Left lobe of liver (tissue), 2 donors: ENCODE data around the gene CDC42EP5. TPM values are rescaled to one million over a fixed set of nuclear protein-coding genes. Genes with fewer than 3 reads are reported as not detected.
A peak's percentile ranks its signal among the peaks of the same experiment; 100 is the strongest.
"Not testable (repeated sequence)": the region's sequence is repeated elsewhere in the genome, so short reads cannot be mapped to it uniquely, and the experiment has no call there.

ENCODE experiments used
- ATAC-seq: fragments of 200-7000 bp; cut with Tn5 transposase; one replicate; pipeline ENCODE4 v1.9.1; 2020; ENCODE audit warnings: mild to moderate bottlenecking, moderate library complexity
- DNase-seq: peaks from one replicate; pipeline ENCODE4 v3.0.0-alpha.2; 2020; ENCODE audit warnings: low spot score
- total RNA-seq: library from RNA; stranded (reverse); gene quantifications from one replicate; pipeline ENCODE4 v1.2.1, GENCODE V29; 2021
- donor health status: DM: no; HTN: no; CAD: no; lungs with moderate emphysema.
- donor health status: DM: no; HTN: yes; CAD: no.

The CDC42EP5 gene
- total RNA-seq, 1 donor from 2014 or later, result 2.4 TPM

- DNase-seq, result no peak
- no peak for ATAC-seq
These were observed 21.7 kb downstream of the CDC42EP5 start for GRCh38 chr19:54451331-54451871.

GRCh38 chr19:54449701-54450069 is 23.4 kb downstream of the CDC42EP5 start:
- DNase-seq, result no peak
- no peak for ATAC-seq

- DNase-seq (peak; percentile 98), ATAC-seq (peak; percentile 91)
These were observed 24.1 kb downstream of the CDC42EP5 start, which contains the start of gene LENG8 for GRCh38 chr19:54448774-54449700. Gene LENG8, plus strand, starts transcription at chr19:54449199. Its CDS starts 2,146 bp downstream, at chr19:54451345.

GRCh38 chr19:54448040-54448773 is 24.9 kb downstream of the CDC42EP5 start:
- peak; percentile 50 for ATAC-seq
- peak; percentile 66 for DNase-seq

- DNase-seq, ATAC-seq: not testable (repeated sequence)
These were observed 26.7 kb downstream of the CDC42EP5 start for GRCh38 chr19:54446349-54446748.

- no peak for ATAC-seq
- no peak for DNase-seq
These were observed 28.4 kb downstream of the CDC42EP5 start for GRCh38 chr19:54444737-54445136.

GRCh38 chr19:54440641-54441040 is 32.5 kb downstream of the CDC42EP5 start:
- no peak for DNase-seq
- ATAC-seq, result no peak

- DNase-seq (no peak), ATAC-seq (peak; percentile 54)
These were observed 33.8 kb downstream of the CDC42EP5 start for GRCh38 chr19:54439174-54439851.

- no peak for ATAC-seq
- DNase-seq, result no peak
These were observed 36.4 kb downstream of the CDC42EP5 start for GRCh38 chr19:54436628-54437252.

- ATAC-seq (no peak), DNase-seq (no peak)
These were observed 37.0 kb downstream of the CDC42EP5 start for GRCh38 chr19:54436031-54436523.

- DNase-seq, result no peak
- ATAC-seq, result no peak
These were observed 37.5 kb downstream of the CDC42EP5 start for GRCh38 chr19:54435551-54436016.

GRCh38 chr19:54434873-54435214 is 38.3 kb downstream of the CDC42EP5 start:
- DNase-seq (no peak), ATAC-seq (no peak)

GRCh38 chr19:54434112-54434872 is 38.8 kb downstream of the CDC42EP5 start:
- ATAC-seq (no peak), DNase-seq (no peak)

- ATAC-seq (no peak), DNase-seq (no peak)
These were observed 39.4 kb downstream of the CDC42EP5 start for GRCh38 chr19:54433697-54434096.

GRCh38 chr19:54432144-54432738 is 40.9 kb downstream of the CDC42EP5 start:
- no peak for ATAC-seq
- no peak for DNase-seq

GRCh38 chr19:54431255-54431838 is 41.7 kb downstream of the CDC42EP5 start:
- peak; percentile 79 for DNase-seq
- peak; percentile 71 for ATAC-seq

- DNase-seq, result no peak
- peak; percentile 54 for ATAC-seq
These were observed 42.5 kb downstream of the CDC42EP5 start for GRCh38 chr19:54430306-54431254.
